GM19239 (cell line): Measurements from ENCODE around the gene COL6A3.

Source experiments
- DNase-seq: peaks from one replicate; pipeline ENCODE4 v3.0.0; 2011; ENCODE audit warnings: low spot score; ENCODE audit not compliant: insufficient read length
- FAIRE-seq: peaks from 2 replicates; lab custom pipeline; 2011; peaks lifted over from hg19 to GRCh38; lab: Jason Lieb, UNC

COL6A3 gene, protein sequence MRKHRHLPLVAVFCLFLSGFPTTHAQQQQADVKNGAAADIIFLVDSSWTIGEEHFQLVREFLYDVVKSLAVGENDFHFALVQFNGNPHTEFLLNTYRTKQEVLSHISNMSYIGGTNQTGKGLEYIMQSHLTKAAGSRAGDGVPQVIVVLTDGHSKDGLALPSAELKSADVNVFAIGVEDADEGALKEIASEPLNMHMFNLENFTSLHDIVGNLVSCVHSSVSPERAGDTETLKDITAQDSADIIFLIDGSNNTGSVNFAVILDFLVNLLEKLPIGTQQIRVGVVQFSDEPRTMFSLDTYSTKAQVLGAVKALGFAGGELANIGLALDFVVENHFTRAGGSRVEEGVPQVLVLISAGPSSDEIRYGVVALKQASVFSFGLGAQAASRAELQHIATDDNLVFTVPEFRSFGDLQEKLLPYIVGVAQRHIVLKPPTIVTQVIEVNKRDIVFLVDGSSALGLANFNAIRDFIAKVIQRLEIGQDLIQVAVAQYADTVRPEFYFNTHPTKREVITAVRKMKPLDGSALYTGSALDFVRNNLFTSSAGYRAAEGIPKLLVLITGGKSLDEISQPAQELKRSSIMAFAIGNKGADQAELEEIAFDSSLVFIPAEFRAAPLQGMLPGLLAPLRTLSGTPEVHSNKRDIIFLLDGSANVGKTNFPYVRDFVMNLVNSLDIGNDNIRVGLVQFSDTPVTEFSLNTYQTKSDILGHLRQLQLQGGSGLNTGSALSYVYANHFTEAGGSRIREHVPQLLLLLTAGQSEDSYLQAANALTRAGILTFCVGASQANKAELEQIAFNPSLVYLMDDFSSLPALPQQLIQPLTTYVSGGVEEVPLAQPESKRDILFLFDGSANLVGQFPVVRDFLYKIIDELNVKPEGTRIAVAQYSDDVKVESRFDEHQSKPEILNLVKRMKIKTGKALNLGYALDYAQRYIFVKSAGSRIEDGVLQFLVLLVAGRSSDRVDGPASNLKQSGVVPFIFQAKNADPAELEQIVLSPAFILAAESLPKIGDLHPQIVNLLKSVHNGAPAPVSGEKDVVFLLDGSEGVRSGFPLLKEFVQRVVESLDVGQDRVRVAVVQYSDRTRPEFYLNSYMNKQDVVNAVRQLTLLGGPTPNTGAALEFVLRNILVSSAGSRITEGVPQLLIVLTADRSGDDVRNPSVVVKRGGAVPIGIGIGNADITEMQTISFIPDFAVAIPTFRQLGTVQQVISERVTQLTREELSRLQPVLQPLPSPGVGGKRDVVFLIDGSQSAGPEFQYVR (N-terminal part only)

DNA sequence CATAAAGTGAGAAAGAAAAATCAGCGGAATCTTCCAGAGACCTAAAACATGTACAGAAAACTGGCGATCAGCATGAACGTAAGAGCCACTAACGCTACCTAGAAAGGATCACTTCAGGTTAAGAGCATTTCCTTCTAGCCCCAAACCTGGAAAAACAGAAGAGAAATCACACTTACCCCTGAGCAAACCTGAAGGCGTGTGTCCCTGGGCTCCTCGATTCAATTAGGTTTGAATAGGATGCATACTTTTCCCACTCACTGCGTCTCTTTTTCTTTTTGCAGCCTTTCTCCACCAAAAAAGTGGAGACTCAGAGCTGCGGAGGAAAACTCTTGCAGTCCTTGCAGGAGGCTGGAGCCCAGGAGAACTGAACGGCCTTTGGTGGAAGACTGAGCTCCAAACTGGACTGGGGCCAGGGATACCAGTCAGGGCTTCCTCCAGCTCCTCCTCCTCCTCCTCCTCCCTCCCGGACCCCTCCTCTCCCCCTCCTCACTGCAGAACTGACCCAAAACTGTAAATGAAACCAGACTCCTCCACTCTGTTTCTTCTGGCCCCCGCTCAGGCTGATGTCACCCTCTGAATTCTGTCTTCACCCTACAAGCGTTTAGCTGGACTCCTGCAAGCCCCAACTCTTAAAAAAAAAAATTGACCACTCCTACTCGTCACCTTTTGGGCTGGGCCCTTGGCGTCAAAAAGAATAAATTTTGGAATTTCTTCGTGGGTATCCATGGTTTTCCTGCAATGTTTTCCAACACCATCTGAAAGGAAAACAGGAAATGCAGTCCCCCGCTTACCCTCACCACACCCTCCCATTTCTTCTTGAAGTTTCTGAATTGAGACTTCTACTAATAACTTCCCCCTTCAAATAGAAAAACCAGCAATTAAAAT is at the start of gene COL6A3:
TSS of gene COL6A3 (minus strand) at position 388 of the 885 bp plus-strand sequence. CDS start 17,347 bp downstream, outside the sequence.
- no peak for FAIRE-seq
- DNase-seq = no peak

DNA sequence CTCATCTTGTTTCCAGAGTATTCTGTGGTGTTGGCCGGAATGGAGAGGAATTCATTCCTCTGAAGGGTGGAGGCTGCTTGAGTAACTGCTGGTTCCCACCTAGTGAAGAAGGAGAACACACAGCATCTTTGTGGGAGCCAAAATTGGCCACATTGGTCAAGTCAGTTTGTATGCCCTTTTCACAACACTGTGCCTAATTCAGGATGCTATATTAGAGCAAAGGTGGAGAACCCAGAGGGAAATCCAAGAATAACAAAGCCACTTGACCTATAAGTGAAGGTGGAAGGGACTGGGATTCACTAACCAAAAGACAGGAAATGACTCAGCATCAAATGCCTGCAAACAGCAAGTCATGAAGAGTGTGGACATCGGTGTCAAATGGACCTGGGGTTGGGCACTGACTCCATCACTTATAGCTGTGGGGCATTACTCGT is 45.8 kb upstream of the COL6A3 start:
- no peak for FAIRE-seq
- DNase-seq = no peak

DNA sequence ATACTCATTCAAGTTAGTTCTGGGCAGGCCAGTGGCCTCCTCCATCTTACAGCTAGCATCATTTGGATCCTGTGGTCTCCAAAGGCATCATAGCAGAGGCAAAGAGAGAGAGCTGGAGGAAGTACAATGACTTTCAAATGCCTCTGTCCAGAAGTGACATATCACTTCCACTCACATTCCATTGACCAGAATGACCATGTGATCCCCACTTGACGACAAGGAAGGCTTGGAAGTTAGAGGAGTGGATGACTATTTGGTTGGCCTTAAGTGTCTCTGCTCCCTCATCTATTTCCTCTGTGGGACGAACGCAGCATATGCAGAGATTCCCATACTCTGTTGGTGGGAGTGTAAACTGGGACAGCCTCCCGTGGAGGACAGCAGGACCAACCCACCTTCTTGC is 45.3 kb upstream of the COL6A3 start:
- DNase-seq (no peak), FAIRE-seq (no peak)

DNA sequence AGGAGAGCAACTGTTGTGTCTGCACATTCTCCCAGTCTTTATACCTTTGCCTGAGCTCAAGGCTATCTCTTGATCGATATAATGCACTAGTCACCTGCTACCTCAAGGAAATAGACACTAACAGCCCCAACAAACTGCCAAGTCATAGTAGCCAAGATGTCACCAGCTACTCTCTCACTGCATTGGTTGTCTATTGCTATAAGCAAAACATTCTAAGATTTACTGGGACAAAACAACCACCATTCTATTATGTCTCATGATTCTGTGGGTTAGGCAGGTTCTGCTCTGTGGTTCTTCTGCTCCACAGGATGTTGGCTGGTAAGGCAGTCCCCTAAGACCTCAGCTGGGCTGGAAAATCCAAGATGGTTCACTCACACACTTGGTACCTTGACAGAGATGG is 44.6 kb upstream of the COL6A3 start:
- DNase-seq (no peak), FAIRE-seq (no peak)

DNA sequence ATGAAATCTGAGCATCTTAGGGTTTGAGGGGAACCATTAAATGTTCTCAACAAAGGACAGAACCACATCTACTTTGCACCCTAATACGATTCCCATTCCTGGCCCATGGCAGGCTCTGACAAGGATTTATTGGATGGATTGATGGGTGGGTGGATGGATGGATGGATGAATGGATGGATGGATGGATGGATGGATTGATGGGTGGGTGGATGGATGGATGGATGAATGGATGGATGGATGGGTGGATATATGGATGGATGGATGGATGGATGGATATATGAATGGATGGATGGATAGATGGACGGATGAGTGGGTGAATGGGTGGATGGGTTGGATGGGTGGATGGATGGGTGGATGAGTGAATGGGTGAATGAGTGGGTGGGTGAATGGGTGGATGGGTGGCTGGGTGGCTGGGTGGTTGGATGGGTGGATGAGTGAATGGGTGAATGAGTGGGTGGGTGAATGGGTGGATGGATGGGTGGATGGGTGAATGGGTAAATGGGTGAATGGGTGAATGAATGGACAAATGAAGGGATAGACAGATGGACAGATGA is 43.5 kb upstream of the COL6A3 start:
- DNase-seq = no peak
- FAIRE-seq = no peak

DNA sequence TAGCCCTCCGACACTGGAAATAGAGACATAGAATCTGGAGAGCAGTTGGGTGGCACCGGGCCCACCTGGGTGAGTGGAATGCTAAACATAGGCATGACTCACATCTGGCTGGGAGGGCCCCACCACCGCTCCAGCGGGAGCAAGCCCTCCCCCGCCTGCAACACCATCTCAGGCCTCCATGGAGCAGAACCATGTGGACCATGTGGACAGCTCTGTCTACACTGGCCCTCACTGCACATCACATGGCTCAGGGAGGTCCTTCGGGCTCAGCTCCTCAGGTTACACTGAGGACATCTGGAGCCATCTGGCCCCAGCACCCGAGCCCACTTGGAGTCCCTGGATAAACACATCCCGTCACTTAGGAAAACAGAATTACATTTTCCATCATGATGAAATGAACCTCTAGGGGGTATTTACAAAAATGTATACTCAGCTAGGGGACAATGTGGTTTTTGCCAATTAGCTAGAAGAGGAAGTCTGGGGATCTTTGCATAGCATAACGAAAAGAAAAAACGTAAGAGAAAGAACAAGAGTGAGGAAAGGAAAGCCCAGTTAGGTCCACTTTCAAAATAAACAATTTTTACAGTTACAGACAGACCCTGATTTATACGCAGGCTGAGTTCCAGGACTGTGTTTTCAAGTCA is 42.4 kb upstream of the COL6A3 start:
- no peak for DNase-seq
- no peak for FAIRE-seq

DNA sequence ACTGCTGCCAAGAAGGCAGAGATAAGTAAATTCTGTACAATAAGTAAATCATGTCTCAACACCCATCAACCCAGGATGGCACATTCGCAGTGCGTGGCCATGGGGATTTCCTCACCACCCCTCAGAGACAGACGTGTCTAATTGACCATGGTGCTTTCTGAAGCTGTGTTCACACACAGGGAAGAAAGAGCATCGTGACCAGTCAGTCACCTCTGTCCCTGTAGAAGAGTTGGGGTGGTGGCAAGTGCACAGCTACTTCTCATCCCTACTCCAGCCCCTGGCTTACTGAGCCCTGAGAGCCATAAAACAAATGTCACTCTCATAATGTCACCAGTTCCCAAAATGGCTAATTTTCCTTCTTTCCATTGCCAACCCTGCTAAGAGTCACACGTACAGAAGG is 41.8 kb upstream of the COL6A3 start:
- no peak for FAIRE-seq

DNA sequence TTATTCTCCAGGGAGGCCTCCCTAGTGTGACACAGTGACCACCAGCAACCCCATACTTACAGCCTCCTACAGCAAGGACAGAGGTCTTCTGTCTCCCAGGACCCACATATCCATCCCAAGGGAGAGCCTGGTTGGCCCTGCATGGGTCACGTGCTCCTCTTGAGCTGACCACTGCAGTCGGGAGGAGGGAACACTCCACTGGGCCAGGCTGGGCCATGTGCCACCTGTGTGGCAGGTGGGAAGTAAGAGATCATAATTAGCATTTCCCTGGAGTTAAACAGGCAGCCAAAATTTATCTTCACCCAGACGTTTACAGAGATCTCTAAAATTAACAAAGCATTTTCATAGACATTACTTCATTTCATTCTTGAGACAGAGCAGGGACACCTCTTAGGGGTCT is 39.7 kb upstream of the COL6A3 start:
- FAIRE-seq (no peak), DNase-seq (no peak)

More for the DNA sequence above, 41.8 kb upstream of the COL6A3 start:
- DNase-seq = no peak

DNA sequence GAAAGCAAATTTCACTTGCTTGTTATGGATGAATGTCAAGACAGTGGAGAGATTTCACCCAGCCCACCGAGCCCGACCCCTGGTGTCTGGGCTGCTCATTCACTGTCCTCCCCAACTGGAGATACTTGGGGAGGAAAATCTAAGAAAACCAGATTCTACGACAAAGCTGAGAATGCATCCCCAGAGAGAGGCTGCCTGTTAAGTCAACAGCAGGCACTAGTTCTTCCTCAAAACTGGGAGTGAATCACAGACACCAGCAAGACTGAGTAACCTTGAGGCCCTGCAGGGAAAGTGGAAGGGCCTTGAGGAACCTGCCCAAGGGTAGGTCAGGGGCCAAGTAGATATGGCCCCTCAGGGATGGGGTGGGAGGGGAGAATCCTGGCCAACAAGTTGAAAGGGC is 38.9 kb upstream of the COL6A3 start:
- no peak for DNase-seq
- no peak for FAIRE-seq

DNA sequence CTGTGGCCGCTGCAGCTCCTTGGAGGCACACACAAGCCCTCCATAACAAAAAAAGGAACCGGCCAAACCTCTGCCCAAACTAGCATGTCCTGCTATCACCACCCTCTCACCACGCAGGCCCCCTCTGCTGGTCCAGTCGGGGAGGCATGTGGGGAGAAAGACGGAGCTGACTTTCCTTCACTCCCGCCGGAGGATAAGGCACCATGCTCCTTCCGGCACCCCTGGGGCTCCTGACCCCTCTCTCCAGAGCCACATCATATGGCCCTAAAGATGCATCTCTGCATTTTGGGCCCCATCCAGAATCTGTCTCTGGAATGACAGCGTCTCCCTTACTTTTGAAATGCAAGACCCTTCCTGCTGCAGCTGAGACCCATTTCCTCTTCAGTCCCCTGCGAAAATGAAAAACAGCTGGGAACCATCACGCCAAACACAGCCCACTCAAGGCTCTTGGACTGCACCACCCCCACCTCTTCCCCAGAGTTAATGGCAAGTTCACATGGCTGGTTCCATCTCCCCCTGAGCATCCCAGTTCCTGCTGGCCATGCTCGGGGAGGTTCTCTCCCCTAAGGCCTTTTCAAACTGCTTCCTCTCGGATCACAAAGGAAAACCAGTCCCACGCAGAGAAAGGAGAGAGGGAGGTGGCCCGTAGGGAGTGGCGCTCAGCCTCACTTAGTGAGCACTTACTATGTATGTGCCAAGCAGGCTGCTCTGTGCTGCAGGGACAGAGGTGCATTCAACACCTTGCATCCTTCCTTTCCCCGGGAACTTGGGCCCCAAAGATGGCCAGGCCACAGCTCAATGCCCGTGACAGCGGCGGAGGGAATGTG is 37.9 kb upstream of the COL6A3 start:
- no peak for DNase-seq
- no peak for FAIRE-seq

DNA sequence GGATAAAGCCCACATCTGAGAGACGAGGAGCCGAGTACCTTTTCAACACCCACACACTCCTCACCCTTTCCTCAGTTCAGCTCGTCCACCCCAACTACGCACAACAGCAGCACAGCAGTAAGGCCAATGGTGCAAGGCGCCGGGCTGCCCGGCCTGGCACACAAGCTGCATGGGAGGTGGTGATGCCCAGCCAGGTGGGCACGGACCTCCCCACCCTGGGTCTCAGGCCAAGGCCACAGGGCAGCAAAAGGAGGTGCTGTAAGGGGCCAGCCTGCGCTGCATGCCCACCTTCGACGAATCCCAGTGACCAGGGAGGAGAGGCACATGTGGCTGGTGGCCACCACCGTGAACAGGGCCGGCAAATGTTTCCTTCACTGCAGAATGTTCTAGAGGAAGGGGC is 36.6 kb upstream of the COL6A3 start:
- no peak for DNase-seq
- FAIRE-seq = no peak

DNA sequence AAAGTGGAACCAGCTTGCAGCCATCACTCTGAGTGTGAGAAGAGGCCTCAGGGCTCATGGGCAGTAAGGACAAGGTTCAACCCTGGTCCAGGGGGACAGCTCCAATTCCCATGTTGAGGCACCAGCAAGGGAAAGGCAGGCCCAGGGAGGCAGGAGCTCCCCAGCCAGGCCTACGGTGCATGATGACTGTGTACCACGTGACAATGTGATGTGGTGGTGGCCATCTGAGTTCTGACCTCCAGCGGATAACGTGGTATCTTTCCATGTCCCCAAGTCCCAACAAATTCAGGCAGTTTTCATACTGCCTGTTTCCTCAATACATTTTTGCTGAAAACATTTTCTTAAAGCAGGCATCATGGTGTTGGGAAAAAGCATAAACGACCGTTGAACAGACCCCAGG is 36.1 kb upstream of the COL6A3 start:
- FAIRE-seq = no peak
- DNase-seq = no peak

DNA sequence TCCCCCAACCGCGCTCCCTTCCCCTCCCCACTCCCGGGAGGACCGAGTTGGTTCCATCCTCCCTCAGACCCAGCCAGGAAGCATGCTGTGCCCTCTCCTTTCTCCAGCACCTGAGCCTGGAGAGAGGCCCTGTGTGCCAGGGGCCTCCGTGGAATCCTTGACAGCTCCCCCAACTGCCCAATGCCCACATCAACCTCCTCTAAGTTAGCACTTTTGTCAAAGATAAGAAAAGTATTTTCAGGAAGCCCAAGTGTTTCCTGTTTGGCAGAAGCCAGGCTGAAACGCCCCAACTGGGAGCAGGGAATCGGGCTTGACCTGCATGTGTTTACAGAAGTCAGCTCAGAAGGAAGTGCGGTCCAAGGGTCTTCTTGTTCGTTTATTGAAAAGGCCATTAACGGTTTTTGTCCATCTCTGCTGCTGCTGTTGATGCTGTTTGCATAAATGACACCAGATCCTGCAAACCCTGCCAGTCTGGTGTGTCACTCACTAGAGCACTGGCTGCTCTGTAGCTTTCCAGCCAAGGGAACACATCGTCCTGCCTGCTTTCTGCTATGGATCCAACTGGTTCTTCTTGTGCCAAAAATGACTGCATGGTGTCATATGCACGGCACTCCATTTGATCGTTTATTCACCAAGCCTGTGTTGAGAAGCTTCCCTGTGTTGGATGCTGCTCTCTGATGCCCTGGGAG is 35.4 kb upstream of the COL6A3 start:
- DNase-seq (no peak), FAIRE-seq (no peak)

DNA sequence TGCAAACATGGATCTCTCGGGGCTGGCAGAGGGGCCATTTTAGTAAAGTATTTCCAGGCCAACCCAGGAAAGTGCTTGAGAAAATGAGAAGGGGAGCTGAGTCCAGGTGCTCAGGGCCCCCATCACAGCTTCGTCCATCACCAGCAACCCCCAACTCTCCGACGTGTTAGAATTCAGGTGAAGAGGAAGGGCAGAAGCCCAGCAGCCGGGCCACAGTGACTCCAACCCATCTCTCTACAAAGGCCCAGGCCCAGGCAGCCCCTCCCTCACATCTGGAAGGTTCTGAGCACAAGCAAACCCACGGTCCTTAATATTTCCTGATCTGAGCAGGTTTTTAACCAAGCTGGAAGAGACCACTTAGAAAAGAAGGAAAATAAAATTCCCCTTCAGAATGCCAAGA is 34.7 kb upstream of the COL6A3 start:
- no peak for FAIRE-seq
- DNase-seq = no peak

DNA sequence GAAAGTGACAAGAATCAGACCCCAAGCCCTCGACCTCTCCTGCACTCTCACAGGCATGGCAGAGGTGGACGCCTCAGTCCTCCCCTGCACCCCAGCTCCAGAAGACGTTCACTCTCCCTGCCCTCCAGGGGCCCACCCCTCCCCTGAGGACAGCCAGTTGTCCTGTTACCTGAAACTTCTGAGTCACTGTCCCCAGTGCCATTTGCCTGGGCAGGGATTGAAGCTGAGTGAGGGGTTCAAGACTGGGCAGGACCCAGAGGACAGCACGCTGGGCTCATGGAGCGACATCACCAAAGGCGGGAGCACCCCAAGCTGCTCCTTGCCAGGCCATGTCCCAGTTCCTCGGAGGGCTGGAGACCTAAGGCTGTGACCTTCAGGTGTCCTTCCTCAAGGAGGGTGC is 34.2 kb upstream of the COL6A3 start:
- FAIRE-seq = no peak

DNA sequence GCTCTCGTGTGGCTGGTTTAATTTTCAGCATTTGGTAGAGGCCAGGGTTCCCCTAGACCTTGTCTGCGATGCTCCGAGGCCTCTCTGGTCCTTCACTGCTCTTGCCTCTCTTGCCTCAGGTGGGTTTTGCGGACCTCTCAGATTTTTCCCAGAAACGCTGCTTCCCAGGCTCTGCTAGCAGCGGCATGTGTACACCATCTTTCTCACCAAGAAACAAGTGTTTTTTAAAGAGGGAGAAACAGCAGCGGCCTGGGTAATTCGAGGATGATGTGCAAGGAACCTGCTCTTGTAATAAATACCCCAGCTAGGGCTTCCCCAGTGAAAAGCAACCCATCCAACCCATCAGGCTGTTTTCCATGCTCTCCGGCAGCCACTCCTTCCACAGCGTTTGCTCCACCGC is 33.5 kb upstream of the COL6A3 start:
- no peak for FAIRE-seq
- DNase-seq = no peak

More for the DNA sequence above, 34.2 kb upstream of the COL6A3 start:
- no peak for DNase-seq

DNA sequence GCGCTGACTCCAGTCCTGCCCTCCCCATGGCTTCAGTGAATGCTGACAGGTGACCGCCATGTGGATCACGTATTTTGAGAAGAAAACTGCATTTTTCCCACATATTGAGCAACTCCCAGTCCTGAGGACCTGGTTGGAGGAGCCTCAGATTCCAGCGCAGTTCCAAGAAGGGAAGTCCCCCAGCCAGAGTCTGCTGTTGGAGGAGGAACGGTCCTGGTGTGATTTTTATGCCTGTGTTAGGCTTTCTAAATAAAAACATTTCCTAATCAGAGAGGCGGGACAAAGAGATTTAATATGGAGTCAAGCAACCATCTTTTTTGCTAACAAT is 32.3 kb upstream of the COL6A3 start:
- no peak for DNase-seq

More for the DNA sequence above, 32.3 kb upstream of the COL6A3 start:
- no peak for FAIRE-seq
